B cell (primary cell): Measurements from ENCODE around the gene BTNL3. TPM values are rescaled to one million over a fixed set of nuclear protein-coding genes. Genes with fewer than 3 reads are reported as not detected.

Experiments used
- ATAC-seq: fragments of 200-7000 bp; cut with Tn5 transposase; one replicate; pipeline ENCODE4 v1.10.0; 2021; ENCODE audit warnings: low read depth, mild to moderate bottlenecking, moderate number of reproducible peaks, moderate library complexity
- CTCF ChIA-PET: fragments of 350-600 bp; sonication (Branson Sonifier 250); formaldehyde crosslinking; loops from one replicate; lab custom pipeline; 2021; ENCODE audit warnings: antibody characterized with exemption, inconsistent platforms; lab: Charles Lee
- POLR2A ChIA-PET: fragments of 350-600 bp; sonication (Branson Sonifier 250); formaldehyde crosslinking; loops from one replicate; lab custom pipeline; 2021; ENCODE audit warnings: antibody characterized with exemption; lab: Charles Lee
- DNase-seq: peaks from one replicate; pipeline ENCODE4 v3.0.0; 2013
- H2AFZ ChIP-seq: 2 replicates; pipeline ENCODE4 v1.6.1; 2012; ENCODE audit warnings: mild to moderate bottlenecking, low read depth, low read length; ENCODE audit not compliant: insufficient read depth, poor library complexity, severe bottlenecking
- H3K27ac ChIP-seq, 2 donors: 1 replicate in 1 of 2; 2 replicates in 1 of 2; pipeline ENCODE4 v1.5.1; 2012 to 2013; ENCODE audit warnings: low read length in 2 of 2, mild to moderate bottlenecking in 2 of 2, moderate library complexity in 1 of 2
- H3K27me3 ChIP-seq, 4 experiments: fragments of 200-600 bp in 1 of 4; sonication (generic) in 1 of 4; replicated peaks in 1 of 4; 1 replicate in 2 of 4; 2 replicates in 2 of 4; pipeline versions ENCODE4 v1.6.1 to v1.7.0; 2013 to 2016; ENCODE audit warnings: low read length in 3 of 4, mild to moderate bottlenecking in 2 of 4, mixed read lengths in 1 of 4, moderate library complexity in 1 of 4; ENCODE audit not compliant: insufficient read depth in 4 of 4, control insufficient read depth in 3 of 4; ENCODE audit errors: control extremely low read depth in 1 of 4
- H3K36me3 ChIP-seq, 2 experiments: replicated peaks in 1 of 2; 1 replicate in 1 of 2; 2 replicates in 1 of 2; pipeline versions ENCODE4 v1.6.1 to v1.7.1; 2013; ENCODE audit warnings: low read length in 1 of 2; ENCODE audit not compliant: insufficient read depth in 2 of 2, control insufficient read depth in 1 of 2; ENCODE audit errors: control extremely low read depth in 1 of 2, extremely low read depth in 1 of 2
- H3K4me1 ChIP-seq, 2 donors: fragments of 200-600 bp in 1 of 2; sonication (generic) in 1 of 2; 1 replicate in 1 of 2; 2 replicates in 1 of 2; pipeline versions ENCODE4 v1.5.1 to v1.6.1; 2013 to 2017; ENCODE audit warnings: low read length in 2 of 2; ENCODE audit not compliant: control insufficient read depth in 2 of 2, insufficient read depth in 2 of 2
- H3K4me2 ChIP-seq: replicated peaks from 2 replicates; pipeline ENCODE3; 2012; ENCODE audit warnings: mild to moderate bottlenecking, low read depth, low read length; ENCODE audit not compliant: poor library complexity, severe bottlenecking
- H3K4me3 ChIP-seq, 5 experiments: fragments of 200-600 bp in 1 of 5; sonication (generic) in 1 of 5; 1 replicate in 3 of 5; 2 replicates in 2 of 5; pipeline versions ENCODE4 v1.5.1 to v1.7.0; 2011 to 2016; ENCODE audit warnings: low read length in 4 of 5, mild to moderate bottlenecking in 4 of 5, low read depth in 2 of 5, control low read depth in 1 of 5, moderate library complexity in 1 of 5; ENCODE audit not compliant: insufficient read depth in 1 of 5; ENCODE audit errors: control extremely low read depth in 1 of 5, extremely low read depth in 1 of 5
- H3K79me2 ChIP-seq: fragments of 200-600 bp; sonication (generic); one replicate; pipeline ENCODE4 v1.6.0; 2016; ENCODE audit warnings: low read length; ENCODE audit not compliant: control insufficient read depth, insufficient read depth
- H3K9ac ChIP-seq: fragments of 200-600 bp; sonication (generic); 2 replicates; pipeline ENCODE4 v1.6.1; 2017; ENCODE audit warnings: mild to moderate bottlenecking, low read length, moderate library complexity
- H3K9me3 ChIP-seq, 3 donors: one replicate each; pipeline versions ENCODE4 v1.6.1 to v1.7.1; 2013; ENCODE audit warnings: low read length in 2 of 3; ENCODE audit not compliant: control insufficient read depth in 2 of 3, insufficient read depth in 1 of 3; ENCODE audit errors: control extremely low read depth in 1 of 3
- H4K20me1 ChIP-seq: 2 replicates; pipeline ENCODE4 v1.6.0; 2012; ENCODE audit warnings: mild to moderate bottlenecking, low read length; ENCODE audit not compliant: insufficient read depth, control insufficient read depth, poor library complexity, severe bottlenecking
- H3K27ac Mint-ChIP-seq: one replicate; pipeline ENCODE4 v1.8.0; 2021; ENCODE audit warnings: mixed read lengths
- H3K27me3 Mint-ChIP-seq: one replicate; pipeline ENCODE4 v1.8.0; 2021; ENCODE audit warnings: mixed read lengths
- H3K4me1 Mint-ChIP-seq: one replicate; pipeline ENCODE4 v1.8.0; 2021; ENCODE audit warnings: mixed read lengths
- H3K4me3 Mint-ChIP-seq: one replicate; pipeline ENCODE4 v1.8.0; 2021; ENCODE audit warnings: mixed read lengths
- H3K9me3 Mint-ChIP-seq: one replicate; pipeline ENCODE4 v1.8.0; 2022; ENCODE audit warnings: mixed read lengths; ENCODE audit not compliant: insufficient read depth
- CTCF ChIP-seq: fragments of 200-600 bp; IDR thresholded peaks from one replicate; pipeline ENCODE4 v1.8.0; 2022; ENCODE audit warnings: antibody characterized with exemption, mild to moderate bottlenecking
- EZH2 ChIP-seq: IDR thresholded peaks from 2 replicates; pipeline ENCODE4 v1.6.1; 2012; ENCODE audit warnings: borderline replicate concordance, low read depth, mild to moderate bottlenecking, moderate library complexity, low read length; ENCODE audit not compliant: insufficient read depth, poor library complexity, severe bottlenecking
- WGBS: methylation state at CpG from one replicate; pipeline ENCODE4 v1.1.5; 2013; ENCODE audit warnings: missing lambda C conversion rate; ENCODE audit not compliant: insufficient coverage; 5-methylcytosine and 5-hydroxymethylcytosine counted together
- intact Hi-C: fragments of 100-400 bp; cut with micrococcal nuclease; formaldehyde crosslinking; loops from one replicate; pipeline ENCODE4 v1.10.0; 2022
- polyA plus RNA-seq: library from polyadenylated mRNA; depleted of rRNA; stranded (reverse); fragments of >200 nt; gene quantifications from 2 replicates; pipeline ENCODE4 v1.2.3, GENCODE V29; 2012
- total RNA-seq, 2 donors: library from RNA; stranded (reverse); fragments of 120-200 nt in 1 of 2; gene quantifications; 1 replicate in 1 of 2; 2 replicates in 1 of 2; pipeline versions ENCODE4 v1.2.3 to v1.2.4, GENCODE V29; 2013 to 2022

The BTNL3 gene
- total and polyA plus RNA-seq, 2 donors (not counting 1 experiment from before 2014, with no cell fraction given), result not detected

GRCh38 chr5:181001947-181002346, 13.3 kb downstream of the BTNL3 start:
- no peak overlapping the region for H3K4me3 Mint-ChIP-seq
- DNase-seq, result no peak
- H3K4me3 ChIP-seq, result no peak overlapping the region
- H2AFZ ChIP-seq, result no peak overlapping the region
- ChIA-PET POLR2A (no interaction called here), CTCF (no interaction called here)
- H3K79me2 ChIP-seq, result no peaks in the 10 kb centered on the region
- H4K20me1 ChIP-seq, result no peaks in the 10 kb centered on the region
- H3K36me3 ChIP-seq, result no peaks in the 10 kb centered on the region
- H3K27me3 Mint-ChIP-seq, result peaks cover 8% of the 10 kb centered on the region
- no peak overlapping the region for H3K27ac ChIP-seq
- no peak overlapping the region for H3K9ac ChIP-seq
- ATAC-seq, result no peak
- H3K4me1 Mint-ChIP-seq, result peaks cover 3% of the 10 kb centered on the region
- intact Hi-C loops, result loop anchor here (10.0 kb wide), 1 partner anchor 47 kb away; no protein-coding TSS in a partner anchor
- H3K4me2 ChIP-seq, result no peak overlapping the region
- H3K27me3 ChIP-seq, result peaks cover 0 to 6% (median 0%) of the 10 kb centered on the region in 4 experiments
- H3K9me3 Mint-ChIP-seq, result no peaks in the 10 kb centered on the region
- TF ChIP-seq CTCF (no peak), EZH2 (no peak)
- H3K9me3 ChIP-seq, result peaks cover 0 to 5% (median 0%) of the 10 kb centered on the region in 3 donors
- H3K4me1 ChIP-seq, result no peaks in the 10 kb centered on the region
- no peak overlapping the region for H3K27ac Mint-ChIP-seq

- no peak for ATAC-seq
- intact Hi-C loops, result loop anchor here (10.0 kb wide), 1 partner anchor 51 kb away; no protein-coding TSS in a partner anchor
Observed at GRCh38 chr5:181005791-181006190, 17.1 kb downstream of the BTNL3 start.

More at GRCh38 chr5:181005791-181006190, 17.1 kb downstream of the BTNL3 start:
- POLR2A ChIA-PET, result no interaction called here
- 94% methylated on average over 6 of the region's 9 CpGs for WGBS
- Histone ChIP-seq H2AFZ (no peak overlapping the region), H3K27ac (no peak overlapping the region), H3K4me3 (no peak overlapping the region), H3K27me3 (peaks cover 0 to 8% (median 0%) of the 10 kb centered on the region in 4 experiments), H3K9me3 (peaks cover 0 to 5% (median 0%) of the 10 kb centered on the region in 3 donors), H3K36me3 (no peaks in the 10 kb centered on the region), H3K9ac (no peak overlapping the region), H3K4me2 (no peak overlapping the region), H3K4me1 (no peaks in the 10 kb centered on the region), H4K20me1 (no peaks in the 10 kb centered on the region), H3K79me2 (no peaks in the 10 kb centered on the region)
- H3K4me1 Mint-ChIP-seq, result peaks cover 3% of the 10 kb centered on the region
- H3K9me3 Mint-ChIP-seq, result no peaks in the 10 kb centered on the region
- peaks cover 4% of the 10 kb centered on the region for H3K27me3 Mint-ChIP-seq
- DNase-seq, result no peak
- no peak overlapping the region for H3K27ac Mint-ChIP-seq
- CTCF ChIA-PET, result no interaction called here
- H3K4me3 Mint-ChIP-seq, result no peak overlapping the region
- no peak for TF ChIP-seq EZH2
- no peak for TF ChIP-seq CTCF
